Measurements from ENCODE around the gene ATG3. TPM values are rescaled to one million over a fixed set of nuclear protein-coding genes. Genes with fewer than 3 reads are reported as not detected.
A peak's percentile ranks its signal among the peaks of the same experiment; 100 is the strongest.
"Not testable (repeated sequence)": the region's sequence is repeated elsewhere in the genome, so short reads cannot be mapped to it uniquely, and the experiment has no call there.

The ATG3 gene
- total RNA-seq, 4 donors from 2014 or later, result 41.1 to 61.2 (median 49.4) TPM

- TF ChIP-seq POLR2A (IDR thresholded peaks at IDR 0.05) (no peak), CTCF (IDR thresholded peaks at IDR 0.05) (no peak)
- H3K4me3 ChIP-seq (ENCODE audit: low read depth, poor library complexity, severe bottlenecking), result no peak overlapping the region
- intact Hi-C loops (cut with DNase I; ENCODE audit: low total_unique reads), result no loop called here
- DNase-seq (ENCODE audit: low spot score in 2 of 2), result no peak
- WGBS, 2 donors, result 94 to 96% methylated on average over 1 of the region's 1 CpG
Observed at GRCh38 chr3:112572701-112573100, 10.9 kb upstream of the ATG3 start.

DNA sequence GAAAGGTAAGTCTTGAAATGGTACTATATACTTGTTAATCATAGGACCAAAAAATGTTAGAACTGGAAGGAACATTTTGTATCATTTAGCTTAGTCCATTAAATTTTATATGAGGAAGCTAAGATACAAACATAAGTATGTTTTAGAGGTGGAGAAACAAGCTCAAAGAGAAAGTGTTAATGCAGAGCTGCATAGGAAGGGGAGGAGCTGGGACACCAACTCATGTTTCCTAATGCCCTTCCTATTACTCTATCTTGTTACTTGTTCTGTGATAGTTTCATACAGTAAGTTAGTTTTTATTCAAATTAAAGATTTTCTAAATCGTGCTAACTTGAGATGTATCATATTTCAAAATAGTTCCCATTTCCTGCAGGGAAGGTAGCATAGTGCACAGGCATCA is 7.5 kb upstream of the ATG3 start:
- intact Hi-C loops (cut with DNase I; ENCODE audit: low total_unique reads), result no loop called here
- WGBS, 2 donors, result 22 to 28% methylated on average over 1 of the region's 1 CpG

GRCh38 chr3:112568642-112569041 is 6.9 kb upstream of the ATG3 start:
- TF ChIP-seq POLR2A (IDR thresholded peaks at IDR 0.05), result no peak
- no peak for TF ChIP-seq CTCF (IDR thresholded peaks at IDR 0.05)
- no peak overlapping the region for H3K4me3 ChIP-seq (ENCODE audit: low read depth, poor library complexity, severe bottlenecking)
- DNase-seq (ENCODE audit: low spot score in 2 of 2), result no peak
- intact Hi-C loops (cut with DNase I; ENCODE audit: low total_unique reads), result no loop called here
- WGBS, 2 donors, result 91 to 94% methylated on average over 2 of the region's 2 CpGs

More for the DNA sequence above, 7.5 kb upstream of the ATG3 start:
- TF ChIP-seq POLR2A (IDR thresholded peaks at IDR 0.05) (no peak), CTCF (IDR thresholded peaks at IDR 0.05) (no peak)
- H3K4me3 ChIP-seq (ENCODE audit: low read depth, poor library complexity, severe bottlenecking), result no peak overlapping the region
- no peak for DNase-seq (ENCODE audit: low spot score in 2 of 2)

DNA sequence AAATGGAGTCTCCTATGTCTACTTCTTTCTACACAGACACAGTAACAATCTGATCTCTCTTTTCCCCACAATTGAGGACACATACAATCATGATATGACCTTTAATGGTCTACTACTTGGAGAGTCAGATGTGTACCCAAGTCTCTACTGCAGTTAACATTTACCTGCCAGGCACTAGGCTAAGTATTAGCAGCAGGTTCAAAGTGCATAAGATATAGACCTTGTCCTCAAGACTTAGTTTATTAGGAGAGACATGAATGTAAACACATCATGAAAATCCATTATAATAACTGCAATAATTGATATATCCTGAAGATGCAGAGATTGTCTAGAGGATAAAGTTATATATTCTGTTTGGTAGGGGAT is 3.2 kb upstream of the ATG3 start:
- TF ChIP-seq POLR2A (IDR thresholded peaks at IDR 0.05) (no peak), CTCF (IDR thresholded peaks at IDR 0.05) (no peak)
- H3K4me3 ChIP-seq (ENCODE audit: low read depth, poor library complexity, severe bottlenecking), result no peak overlapping the region
- intact Hi-C loops (cut with DNase I; ENCODE audit: low total_unique reads), result no loop called here
- DNase-seq (ENCODE audit: low spot score in 2 of 2), result no peak

GRCh38 chr3:112564247-112564939 is 2.6 kb upstream of the ATG3 start:
- 79 to 83% methylated on average over 14 to 15 of the region's 15 CpGs for WGBS, 2 donors
- DNase-seq (ENCODE audit: low spot score in 2 of 2); intact Hi-C loops (cut with DNase I; ENCODE audit: low total_unique reads); H3K4me3 ChIP-seq (ENCODE audit: low read depth, poor library complexity, severe bottlenecking): not testable (repeated sequence)

DNA sequence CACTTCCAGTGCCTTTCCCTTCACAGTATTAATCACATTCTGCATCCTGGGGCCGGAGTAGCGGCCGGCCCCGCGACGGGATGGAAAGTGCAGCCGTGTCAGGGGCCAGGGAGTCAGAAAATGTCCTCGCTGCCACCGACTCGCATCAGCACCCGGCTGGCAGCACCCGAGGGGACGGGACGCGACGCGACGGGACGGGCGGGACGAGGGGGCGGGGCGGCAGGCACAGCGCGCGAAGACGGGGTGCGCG is 353 bp downstream of the ATG3 start:
- 1 to 2% methylated on average over 24 to 25 of the region's 29 CpGs for whole genome bisulfite sequencing, 2 donors
- intact Hi-C loops (cut with DNase I; ENCODE audit: low total_unique reads), result no loop called here
- DNase-seq (ENCODE audit: low spot score in 2 of 2), result no peak

More for the DNA sequence above, 353 bp downstream of the ATG3 start:
- peak overlapping the region; percentile 94 for H3K4me3 ChIP-seq (ENCODE audit: low read depth, poor library complexity, severe bottlenecking)
- no peak for TF ChIP-seq POLR2A (IDR thresholded peaks at IDR 0.05)
- TF ChIP-seq CTCF (IDR thresholded peaks at IDR 0.05), result no peak
